ENCODE results near the gene KLK11.

The KLK11 gene

GRCh38 chr19:51043497-51043896 is 17.1 kb upstream of the KLK11 start:
- DNase-seq (ENCODE audit: low spot score in 2 of 2) = no peak
- no peaks in the 10 kb centered on the region for H3K4me1 Mint-ChIP-seq
- H3K4me3 Mint-ChIP-seq = no peak overlapping the region
- no peaks in the 10 kb centered on the region for H3K36me3 Mint-ChIP-seq
- H3K27me3 Mint-ChIP-seq = peaks cover 2% of the 10 kb centered on the region
- H3K9me3 Mint-ChIP-seq = peaks cover 2% of the 10 kb centered on the region
- ATAC-seq (ENCODE audit: low read depth) = no peak
- H3K27ac Mint-ChIP-seq = no peak overlapping the region

GRCh38 chr19:51040151-51040550 is 13.7 kb upstream of the KLK11 start:
- peaks cover 2% of the 10 kb centered on the region for H3K27me3 Mint-ChIP-seq
- no peak overlapping the region for H3K4me3 Mint-ChIP-seq
- no peaks in the 10 kb centered on the region for H3K36me3 Mint-ChIP-seq
- no peaks in the 10 kb centered on the region for H3K4me1 Mint-ChIP-seq
- DNase-seq (ENCODE audit: low spot score in 2 of 2) (no peak), ATAC-seq (ENCODE audit: low read depth) (no peak)
- H3K9me3 Mint-ChIP-seq = peaks cover 2% of the 10 kb centered on the region
- no peak overlapping the region for H3K27ac Mint-ChIP-seq

- DNase-seq (ENCODE audit: low spot score in 2 of 2) (no peak), ATAC-seq (ENCODE audit: low read depth) (no peak)
- no peaks in the 10 kb centered on the region for H3K36me3 Mint-ChIP-seq
- H3K4me1 Mint-ChIP-seq = no peaks in the 10 kb centered on the region
- H3K27ac Mint-ChIP-seq = no peak overlapping the region
- no peak overlapping the region for H3K4me3 Mint-ChIP-seq
- peaks cover 14% of the 10 kb centered on the region for H3K27me3 Mint-ChIP-seq
- H3K9me3 Mint-ChIP-seq = no peaks in the 10 kb centered on the region
Observed at GRCh38 chr19:51036519-51036918, 10.1 kb upstream of the KLK11 start.

GRCh38 chr19:51034704-51035103 is 8.3 kb upstream of the KLK11 start, which contains the start of gene KLK12:
Gene KLK12, minus strand, starts transcription at chr19:51035002. Its CDS starts 381 bp downstream, at chr19:51034621.
- Mint-ChIP-seq H3K9me3 (peaks cover 5% of the 10 kb centered on the region), H3K4me1 (no peaks in the 10 kb centered on the region), H3K27ac (no peak within 1 kb of the TSS), H3K36me3 (no peaks in the 10 kb centered on the region), H3K4me3 (no peak within 1 kb of the TSS), H3K27me3 (peaks cover 24% of the 10 kb centered on the region)
- ATAC-seq (ENCODE audit: low read depth) (no peak), DNase-seq (ENCODE audit: low spot score in 2 of 2) (no peak)

- ATAC-seq (ENCODE audit: low read depth) = no peak
- Mint-ChIP-seq H3K4me3 (no peak overlapping the region), H3K4me1 (no peaks in the 10 kb centered on the region), H3K36me3 (no peaks in the 10 kb centered on the region), H3K27me3 (peaks cover 28% of the 10 kb centered on the region), H3K27ac (no peak overlapping the region), H3K9me3 (peaks cover 5% of the 10 kb centered on the region)
- no peak for DNase-seq (ENCODE audit: low spot score in 2 of 2)
Observed at GRCh38 chr19:51031880-51032225, 5.4 kb upstream of the KLK11 start.

- peaks cover 31% of the 10 kb centered on the region for H3K27me3 Mint-ChIP-seq
- no peak for DNase-seq (ENCODE audit: low spot score in 2 of 2)
- no peak overlapping the region for H3K27ac Mint-ChIP-seq
Observed at GRCh38 chr19:51031220-51031879, 4.9 kb upstream of the KLK11 start.

GRCh38 chr19:51030631-51031030 is 4.2 kb upstream of the KLK11 start:
- no peak overlapping the region for H3K27ac Mint-ChIP-seq
- no peaks in the 10 kb centered on the region for H3K36me3 Mint-ChIP-seq
- no peak overlapping the region for H3K4me3 Mint-ChIP-seq
- peaks cover 28% of the 10 kb centered on the region for H3K27me3 Mint-ChIP-seq
- DNase-seq (ENCODE audit: low spot score in 2 of 2) (no peak), ATAC-seq (ENCODE audit: low read depth) (no peak)
- no peaks in the 10 kb centered on the region for H3K4me1 Mint-ChIP-seq
- H3K9me3 Mint-ChIP-seq = peaks cover 5% of the 10 kb centered on the region

More at GRCh38 chr19:51031220-51031879, 4.9 kb upstream of the KLK11 start:
- H3K9me3 Mint-ChIP-seq = peaks cover 5% of the 10 kb centered on the region
- H3K4me1 Mint-ChIP-seq = no peaks in the 10 kb centered on the region
- no peaks in the 10 kb centered on the region for H3K36me3 Mint-ChIP-seq
- ATAC-seq (ENCODE audit: low read depth) = no peak
- no peak overlapping the region for H3K4me3 Mint-ChIP-seq

- peaks cover 27% of the 10 kb centered on the region for H3K27me3 Mint-ChIP-seq
- H3K4me3 Mint-ChIP-seq = no peak overlapping the region
- no peak for DNase-seq (ENCODE audit: low spot score in 2 of 2)
- H3K36me3 Mint-ChIP-seq = no peaks in the 10 kb centered on the region
- no peak overlapping the region for H3K27ac Mint-ChIP-seq
- H3K4me1 Mint-ChIP-seq = no peaks in the 10 kb centered on the region
- H3K9me3 Mint-ChIP-seq = peaks cover 5% of the 10 kb centered on the region
- no peak for ATAC-seq (ENCODE audit: low read depth)
Observed at GRCh38 chr19:51029718-51030117, 3.3 kb upstream of the KLK11 start.

- DNase-seq (ENCODE audit: low spot score in 2 of 2) (no peak), ATAC-seq (ENCODE audit: low read depth) (no peak)
- peaks cover 5% of the 10 kb centered on the region for H3K9me3 Mint-ChIP-seq
- no peak overlapping the region for H3K27ac Mint-ChIP-seq
- H3K4me1 Mint-ChIP-seq = no peaks in the 10 kb centered on the region
- H3K27me3 Mint-ChIP-seq = peaks cover 25% of the 10 kb centered on the region
- H3K4me3 Mint-ChIP-seq = no peak overlapping the region
- H3K36me3 Mint-ChIP-seq = no peaks in the 10 kb centered on the region
Observed at GRCh38 chr19:51027873-51028272, 1.5 kb upstream of the KLK11 start.

GRCh38 chr19:51027126-51027806 is 850 bp upstream of the KLK11 start:
- H3K4me3 Mint-ChIP-seq = no peak overlapping the region
- ATAC-seq (ENCODE audit: low read depth) (no peak), DNase-seq (ENCODE audit: low spot score in 2 of 2) (no peak)
- H3K9me3 Mint-ChIP-seq = peaks cover 5% of the 10 kb centered on the region
- H3K27me3 Mint-ChIP-seq = peaks cover 29% of the 10 kb centered on the region
- no peaks in the 10 kb centered on the region for H3K36me3 Mint-ChIP-seq
- H3K27ac Mint-ChIP-seq = no peak overlapping the region
- no peaks in the 10 kb centered on the region for H3K4me1 Mint-ChIP-seq

- H3K27me3 Mint-ChIP-seq = peaks cover 21% of the 10 kb centered on the region
- H3K9me3 Mint-ChIP-seq = peaks cover 2% of the 10 kb centered on the region
- no peak overlapping the region for H3K27ac Mint-ChIP-seq
- H3K36me3 Mint-ChIP-seq = no peaks in the 10 kb centered on the region
- H3K4me1 Mint-ChIP-seq = no peaks in the 10 kb centered on the region
- ATAC-seq (ENCODE audit: low read depth) = no peak
- no peak overlapping the region for H3K4me3 Mint-ChIP-seq
- no peak for DNase-seq (ENCODE audit: low spot score in 2 of 2)
Observed at GRCh38 chr19:51025809-51026553, 435 bp downstream of the KLK11 start.

- no peak for DNase-seq (ENCODE audit: low spot score in 2 of 2)
- no peaks in the 10 kb centered on the region for H3K36me3 Mint-ChIP-seq
Observed at GRCh38 chr19:51025401-51025800, 1.0 kb downstream of the KLK11 start.

GRCh38 chr19:51024924-51025323 is 1.5 kb downstream of the KLK11 start:
- Mint-ChIP-seq H3K27ac (no peak overlapping the region), H3K36me3 (peaks cover under 1% of the 10 kb centered on the region), H3K4me1 (peaks cover 1% of the 10 kb centered on the region), H3K4me3 (no peak overlapping the region), H3K9me3 (peaks cover under 1% of the 10 kb centered on the region), H3K27me3 (peaks cover 19% of the 10 kb centered on the region)
- DNase-seq (ENCODE audit: low spot score in 2 of 2) (no peak), ATAC-seq (ENCODE audit: low read depth) (no peak)

More at GRCh38 chr19:51025401-51025800, 1.0 kb downstream of the KLK11 start:
- no peak for ATAC-seq (ENCODE audit: low read depth)
- H3K4me1 Mint-ChIP-seq = no peaks in the 10 kb centered on the region
- no peaks in the 10 kb centered on the region for H3K9me3 Mint-ChIP-seq
- peaks cover 17% of the 10 kb centered on the region for H3K27me3 Mint-ChIP-seq
- H3K4me3 Mint-ChIP-seq = no peak overlapping the region
- no peak overlapping the region for H3K27ac Mint-ChIP-seq

GRCh38 chr19:51023946-51024345 is 2.5 kb downstream of the KLK11 start:
- no peak overlapping the region for H3K27ac Mint-ChIP-seq
- H3K27me3 Mint-ChIP-seq = peaks cover 21% of the 10 kb centered on the region
- H3K36me3 Mint-ChIP-seq = peaks cover 2% of the 10 kb centered on the region
- ATAC-seq (ENCODE audit: low read depth) (no peak), DNase-seq (ENCODE audit: low spot score in 2 of 2) (no peak)
- H3K4me3 Mint-ChIP-seq = no peak overlapping the region
- peaks cover 3% of the 10 kb centered on the region for H3K4me1 Mint-ChIP-seq
- H3K9me3 Mint-ChIP-seq = peaks cover 2% of the 10 kb centered on the region
